ENCODE measurements around the gene CAP2.
"Not testable (repeated sequence)": the region's sequence is repeated elsewhere in the genome, so short reads cannot be mapped to it uniquely, and the experiment has no call there.

CAP2 gene

GRCh38 chr6:17421406-17421805 lies 28.0 kb downstream of the CAP2 start:
- Histone ChIP-seq H3K36me3 (ENCODE audit: insufficient read depth) (no peaks in the 10 kb centered on the region), H3K27me3 (ENCODE audit: insufficient read depth, low read depth) (no peaks in the 10 kb centered on the region), H4K20me1 (ENCODE audit: insufficient read depth) (no peaks in the 10 kb centered on the region), H3K4me2 (no peak overlapping the region), H3K27ac (no peak overlapping the region), H2AFZ (ENCODE audit: low read depth) (no peak overlapping the region), H3K4me1 (ENCODE audit: low read depth, poor library complexity, severe bottlenecking) (no peaks in the 10 kb centered on the region), H3K4me3 (IDR thresholded peaks at IDR 0.05; ENCODE audit: insufficient read depth, low read depth, low read length) (no peak overlapping the region), H3K9ac (no peak overlapping the region), H3K79me2 (ENCODE audit: insufficient read depth, low read depth) (no peaks in the 10 kb centered on the region)
- no peak for TF ChIP-seq CTCF (conservative IDR thresholded peaks at IDR 0.05; ENCODE audit: low read depth, low read length)

- Histone ChIP-seq H4K20me1 (ENCODE audit: insufficient read depth) (no peaks in the 10 kb centered on the region), H3K4me2 (no peak overlapping the region), H3K9ac (no peak overlapping the region), H3K4me3 (IDR thresholded peaks at IDR 0.05; ENCODE audit: insufficient read depth, low read depth, low read length) (no peak overlapping the region), H2AFZ (ENCODE audit: low read depth) (no peak overlapping the region), H3K4me1 (ENCODE audit: low read depth, poor library complexity, severe bottlenecking) (no peaks in the 10 kb centered on the region), H3K27ac (no peak overlapping the region), H3K79me2 (ENCODE audit: insufficient read depth, low read depth) (no peaks in the 10 kb centered on the region), H3K27me3 (ENCODE audit: insufficient read depth, low read depth) (no peaks in the 10 kb centered on the region), H3K36me3 (ENCODE audit: insufficient read depth) (no peaks in the 10 kb centered on the region)
- TF ChIP-seq CTCF (conservative IDR thresholded peaks at IDR 0.05; ENCODE audit: low read depth, low read length): no peak
These were observed 29.6 kb downstream of the CAP2 start for GRCh38 chr6:17423026-17423425.

- no peak overlapping the region for H3K4me2 ChIP-seq
- no peak overlapping the region for H2AFZ ChIP-seq (ENCODE audit: low read depth)
- no peak overlapping the region for H3K4me3 ChIP-seq (IDR thresholded peaks at IDR 0.05; ENCODE audit: insufficient read depth, low read depth, low read length)
- no peak for TF ChIP-seq CTCF (conservative IDR thresholded peaks at IDR 0.05; ENCODE audit: low read depth, low read length)
- H3K27me3 ChIP-seq (ENCODE audit: insufficient read depth, low read depth): no peaks in the 10 kb centered on the region
- no peak overlapping the region for H3K27ac ChIP-seq
- peaks cover 10% of the 10 kb centered on the region for H3K4me1 ChIP-seq (ENCODE audit: low read depth, poor library complexity, severe bottlenecking)
- no peak overlapping the region for H3K9ac ChIP-seq
- H3K36me3 ChIP-seq (ENCODE audit: insufficient read depth): no peaks in the 10 kb centered on the region
- no peaks in the 10 kb centered on the region for H4K20me1 ChIP-seq (ENCODE audit: insufficient read depth)
- H3K79me2 ChIP-seq (ENCODE audit: insufficient read depth, low read depth): no peaks in the 10 kb centered on the region
These were observed 33.7 kb downstream of the CAP2 start for GRCh38 chr6:17427062-17427461.

GRCh38 chr6:17427617-17428016 lies 34.2 kb downstream of the CAP2 start:
- Histone ChIP-seq H3K9ac (no peak overlapping the region), H3K4me3 (IDR thresholded peaks at IDR 0.05; ENCODE audit: insufficient read depth, low read depth, low read length) (no peak overlapping the region), H3K4me2 (no peak overlapping the region), H3K27ac (no peak overlapping the region), H3K36me3 (ENCODE audit: insufficient read depth) (no peaks in the 10 kb centered on the region), H3K79me2 (ENCODE audit: insufficient read depth, low read depth) (no peaks in the 10 kb centered on the region), H3K27me3 (ENCODE audit: insufficient read depth, low read depth) (no peaks in the 10 kb centered on the region), H2AFZ (ENCODE audit: low read depth) (no peak overlapping the region), H3K4me1 (ENCODE audit: low read depth, poor library complexity, severe bottlenecking) (peaks cover 10% of the 10 kb centered on the region), H4K20me1 (ENCODE audit: insufficient read depth) (no peaks in the 10 kb centered on the region)
- no peak for TF ChIP-seq CTCF (conservative IDR thresholded peaks at IDR 0.05; ENCODE audit: low read depth, low read length)

DNA sequence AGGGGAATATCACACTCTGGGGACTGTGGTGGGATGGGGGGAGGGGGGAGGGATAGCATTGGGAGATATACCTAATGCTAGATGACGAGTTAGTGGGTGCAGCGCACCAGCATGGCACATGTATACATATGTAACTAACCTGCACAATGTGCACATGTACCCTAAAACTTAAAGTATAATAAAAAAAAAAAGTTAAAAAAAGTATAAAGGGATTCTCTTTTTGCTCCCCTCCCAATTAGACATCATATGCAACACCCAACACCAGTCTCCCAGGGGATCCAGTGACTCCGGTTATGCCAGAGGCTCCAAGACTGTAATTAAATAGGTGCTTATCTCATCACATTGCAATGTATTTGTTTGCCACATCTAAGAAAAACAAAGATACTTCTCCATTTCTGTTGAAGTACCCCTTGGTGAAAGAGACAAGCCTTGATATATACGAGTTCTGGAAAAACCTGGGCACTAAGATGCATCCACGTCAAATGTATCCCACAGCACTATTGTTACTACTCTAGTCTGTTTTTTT lies 35.3 kb downstream of the CAP2 start:
- not testable (repeated sequence) for H4K20me1 ChIP-seq (ENCODE audit: insufficient read depth); H3K9ac ChIP-seq; H3K27ac ChIP-seq; H3K4me2 ChIP-seq; H3K4me3 ChIP-seq (IDR thresholded peaks at IDR 0.05; ENCODE audit: insufficient read depth, low read depth, low read length); H3K36me3 ChIP-seq (ENCODE audit: insufficient read depth); H2AFZ ChIP-seq (ENCODE audit: low read depth); H3K4me1 ChIP-seq (ENCODE audit: low read depth, poor library complexity, severe bottlenecking); H3K79me2 ChIP-seq (ENCODE audit: insufficient read depth, low read depth); H3K27me3 ChIP-seq (ENCODE audit: insufficient read depth, low read depth)
